ENCODE results near the gene KCNK13.
"Not testable (repeated sequence)": the region's sequence is repeated elsewhere in the genome, so short reads cannot be mapped to it uniquely, and the experiment has no call there.

KCNK13 gene

DNA sequence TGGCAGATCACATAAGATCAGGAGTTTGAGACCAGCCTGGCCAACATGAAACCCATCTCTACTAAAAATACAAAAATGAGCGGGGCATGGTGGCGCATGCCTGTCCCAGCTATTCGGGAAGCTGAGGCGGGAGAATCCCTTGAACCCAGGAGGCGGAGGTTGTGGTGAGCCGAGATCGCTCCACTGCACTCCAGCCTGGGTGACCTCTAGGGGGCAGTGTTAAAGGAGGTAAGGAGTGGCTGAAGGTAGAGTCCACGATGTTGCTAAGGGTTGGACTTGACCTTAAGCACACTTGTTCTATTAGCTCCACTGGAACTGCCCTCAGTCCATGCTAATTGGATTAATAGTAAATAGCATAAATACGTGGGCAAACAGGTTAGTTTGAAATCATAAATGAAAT, 132.1 kb downstream of the KCNK13 start:
- DNase-seq (ENCODE audit: low read depth), result no peak

- no peak for DNase-seq (ENCODE audit: low read depth)
Measured at GRCh38 chr14:90194706-90195105, 132.9 kb downstream of the KCNK13 start.

DNA sequence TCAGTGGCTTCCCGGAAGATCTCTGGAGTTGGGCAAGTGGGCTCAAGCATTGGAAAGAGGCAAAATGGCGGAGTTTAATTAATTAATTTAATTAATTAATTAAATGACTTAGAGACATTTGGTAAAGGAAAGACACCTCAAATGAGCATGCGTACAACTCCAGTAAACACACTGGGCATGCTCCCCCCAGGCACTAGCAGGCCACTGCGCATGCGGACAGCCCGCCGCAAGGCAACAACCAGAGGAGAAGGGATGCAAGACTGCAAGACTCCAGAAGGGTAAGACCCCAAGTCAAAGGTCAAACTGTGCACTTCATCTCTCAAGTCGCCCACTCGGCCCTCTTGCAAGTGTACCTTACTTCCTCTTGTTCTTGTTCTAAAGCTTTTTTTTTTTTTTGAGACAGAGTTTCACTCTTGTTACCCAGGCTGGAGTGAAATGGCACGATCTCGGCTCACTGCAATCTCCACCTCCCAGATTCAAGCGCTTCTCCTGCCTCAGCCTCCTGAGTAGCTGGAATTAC, 136.8 kb downstream of the KCNK13 start:
- DNase-seq (ENCODE audit: low read depth), result no peak

DNA sequence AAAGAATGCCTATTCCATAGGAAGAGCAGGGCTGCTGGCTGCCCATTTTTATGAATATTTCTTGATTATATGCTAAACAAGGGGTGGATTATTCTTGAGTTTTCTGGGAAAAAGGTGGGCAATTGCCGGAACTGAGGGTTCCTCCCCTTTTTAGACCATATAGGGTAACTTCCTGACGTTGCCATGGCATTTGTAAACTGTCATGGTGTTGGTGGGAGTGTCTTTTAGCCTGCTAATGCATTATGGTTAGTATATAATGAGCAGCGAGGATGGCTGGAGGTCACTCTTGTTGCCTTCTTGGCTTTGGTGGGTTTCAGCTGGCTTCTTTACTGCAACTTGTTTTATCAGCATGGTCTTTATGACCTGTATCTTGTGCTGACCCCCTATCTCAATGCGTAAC, 138.8 kb downstream of the KCNK13 start:
- DNase-seq (ENCODE audit: low read depth), result not testable (repeated sequence)

GRCh38 chr14:90201344-90201743, 139.6 kb downstream of the KCNK13 start:
- DNase-seq (ENCODE audit: low read depth), result no peak

DNA sequence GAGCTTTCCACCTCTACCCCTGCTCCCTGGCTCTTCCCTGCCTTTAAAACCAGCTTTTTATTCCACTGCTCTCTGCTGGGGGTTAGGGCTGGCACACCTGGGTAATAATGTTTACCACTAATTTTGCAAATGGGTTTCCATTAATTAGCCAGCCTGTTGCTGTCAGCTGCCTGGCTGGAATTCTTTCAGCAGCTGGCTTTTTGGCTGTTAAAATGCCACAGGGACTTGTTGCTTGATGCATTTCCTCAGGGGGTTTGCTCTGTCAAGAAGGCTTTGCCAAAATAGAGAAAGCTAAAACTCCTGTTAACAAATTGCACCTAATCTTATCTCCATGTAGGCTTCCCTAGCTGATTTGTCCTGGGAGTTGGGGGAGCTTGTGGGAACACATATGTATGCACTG, 142.7 kb downstream of the KCNK13 start:
- no peak for DNase-seq (ENCODE audit: low read depth)

DNA sequence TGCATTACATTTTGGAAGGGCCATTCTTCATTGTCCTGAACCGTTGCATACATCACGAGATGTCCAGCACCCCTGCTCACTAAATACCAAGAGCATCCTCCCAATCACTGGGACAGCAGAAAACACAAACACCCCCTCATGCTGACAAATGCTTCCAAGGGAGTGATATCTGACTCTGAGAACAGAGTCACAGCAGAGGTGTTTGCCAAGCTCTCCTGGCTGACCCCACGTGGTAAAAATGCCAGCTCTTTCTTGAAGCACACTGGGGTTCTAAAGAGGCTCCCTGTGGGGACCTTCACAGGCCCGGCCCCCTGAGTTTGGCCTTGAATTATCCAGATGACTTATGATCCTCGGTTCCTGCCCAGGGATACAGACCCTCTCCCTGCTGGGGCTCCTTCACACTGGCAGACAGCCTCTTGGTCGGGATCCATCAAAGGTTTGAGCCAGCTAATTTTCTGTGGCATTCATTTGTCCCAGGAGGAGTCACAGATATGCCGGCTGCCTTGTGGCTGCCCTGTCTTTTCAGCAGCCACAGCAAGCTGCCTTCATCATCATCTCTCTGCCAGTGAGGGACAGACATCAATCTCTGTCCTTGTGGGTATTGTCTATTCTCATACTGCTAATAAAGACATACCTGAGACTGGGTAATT, 151.4 kb downstream of the KCNK13 start:
- no peak for DNase-seq (ENCODE audit: low read depth)

DNA sequence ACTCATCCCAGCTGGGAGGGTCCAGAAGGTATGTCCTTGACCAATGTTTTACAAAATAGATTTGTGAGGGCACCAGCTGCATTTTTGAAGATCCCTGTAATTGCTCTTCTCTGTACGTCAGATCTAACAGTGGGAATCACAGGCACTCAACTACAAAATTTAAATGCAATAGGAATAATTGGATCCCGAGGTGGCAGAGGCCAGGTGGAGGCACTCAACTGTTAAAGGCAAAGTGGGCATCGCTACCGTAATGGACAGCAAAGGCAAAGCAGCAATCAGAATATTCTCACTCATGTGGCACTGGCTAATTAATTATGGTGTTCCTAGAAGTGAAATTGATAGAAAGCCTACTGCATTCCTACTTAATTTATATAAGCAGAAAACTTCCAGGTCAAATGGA, 166.7 kb downstream of the KCNK13 start:
- no peak for DNase-seq (ENCODE audit: low read depth)

- DNase-seq (ENCODE audit: low read depth), result not testable (repeated sequence)
Measured at GRCh38 chr14:90229942-90230341, 168.1 kb downstream of the KCNK13 start.

Data from activated T-helper 9 cell treated with anti-CD3 and anti-CD28 coated beads, Interleukin-2, amount 50 U/mL, for 16 hours (primary cell).